HG02852 (cell line): ENCODE results near the gene HDAC4.

Experiments used
- ATAC-seq: cut with Tn5 transposase; IDR thresholded peaks from one replicate; pipeline ENCODE4 v1.9.1; 2021; ENCODE audit warnings: mild to moderate bottlenecking, moderate library complexity; ENCODE audit not compliant: unreplicated experiment

HDAC4 gene

GRCh38 chr2:239429473-239430350, 28.9 kb upstream of the HDAC4 start:
- ATAC-seq: no peak

- no peak for ATAC-seq
Measured at GRCh38 chr2:239425631-239426030, 24.8 kb upstream of the HDAC4 start.

GRCh38 chr2:239424337-239425045, 23.7 kb upstream of the HDAC4 start:
- ATAC-seq: no peak

GRCh38 chr2:239423551-239423950, 22.7 kb upstream of the HDAC4 start:
- ATAC-seq: no peak

- ATAC-seq: no peak
Measured at GRCh38 chr2:239421851-239422250, 21.0 kb upstream of the HDAC4 start.

DNA sequence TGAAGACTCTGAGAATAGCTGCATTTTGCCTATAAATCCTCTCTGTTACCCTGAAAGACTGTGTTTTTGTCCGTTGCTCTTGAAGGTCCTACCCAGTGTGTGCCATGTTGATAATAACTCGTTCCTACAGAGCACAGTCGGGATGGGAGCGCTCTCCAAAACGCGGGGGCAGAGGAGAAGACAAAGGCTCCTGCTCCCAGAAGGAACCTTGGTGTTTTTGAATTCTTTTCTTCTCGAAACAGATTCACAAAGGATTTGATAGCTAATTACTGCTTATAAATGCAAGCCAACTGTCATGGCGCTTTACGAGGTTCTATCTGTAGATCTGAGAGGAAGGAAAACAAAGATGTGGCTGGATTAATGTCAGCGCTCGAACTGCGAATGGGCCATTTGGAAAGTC, 19.3 kb upstream of the HDAC4 start:
- ATAC-seq: no peak

GRCh38 chr2:239418918-239419317, 18.1 kb upstream of the HDAC4 start:
- no peak for ATAC-seq

DNA sequence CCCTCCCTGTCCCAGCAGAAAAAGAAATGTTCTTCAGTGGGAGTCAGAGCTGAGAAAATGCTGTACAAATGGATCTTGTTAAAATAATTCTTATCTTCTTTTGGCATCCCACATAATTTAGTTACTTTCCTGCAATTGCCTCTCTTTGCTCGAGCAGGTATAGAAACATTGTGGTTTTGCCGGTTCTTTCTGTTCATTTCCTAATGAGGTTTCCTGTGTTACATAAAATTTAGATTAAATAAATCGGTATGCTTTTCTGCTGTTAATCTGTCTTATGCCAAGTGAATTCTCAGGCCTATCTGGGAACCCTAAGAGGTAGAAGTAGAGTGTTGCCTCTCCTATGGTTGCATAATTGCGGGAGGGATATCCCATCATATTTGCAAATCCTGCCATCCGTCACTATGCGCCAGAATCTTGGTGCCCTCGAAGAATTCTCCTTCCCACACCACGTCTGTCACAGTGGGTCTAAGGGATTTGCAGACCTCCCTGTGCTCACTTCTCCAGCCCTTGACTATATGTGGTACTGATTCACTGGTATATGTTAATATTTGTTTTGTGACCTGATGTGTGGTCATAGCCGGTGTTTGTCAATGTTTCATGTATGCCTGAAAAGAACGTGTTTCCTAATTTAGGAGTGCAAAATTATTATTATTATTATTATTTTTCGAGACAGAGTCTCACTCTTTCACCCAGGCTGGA, 12.2 kb upstream of the HDAC4 start:
- no peak for ATAC-seq

- no peak for ATAC-seq
Measured at GRCh38 chr2:239411549-239412319, 10.9 kb upstream of the HDAC4 start.

DNA sequence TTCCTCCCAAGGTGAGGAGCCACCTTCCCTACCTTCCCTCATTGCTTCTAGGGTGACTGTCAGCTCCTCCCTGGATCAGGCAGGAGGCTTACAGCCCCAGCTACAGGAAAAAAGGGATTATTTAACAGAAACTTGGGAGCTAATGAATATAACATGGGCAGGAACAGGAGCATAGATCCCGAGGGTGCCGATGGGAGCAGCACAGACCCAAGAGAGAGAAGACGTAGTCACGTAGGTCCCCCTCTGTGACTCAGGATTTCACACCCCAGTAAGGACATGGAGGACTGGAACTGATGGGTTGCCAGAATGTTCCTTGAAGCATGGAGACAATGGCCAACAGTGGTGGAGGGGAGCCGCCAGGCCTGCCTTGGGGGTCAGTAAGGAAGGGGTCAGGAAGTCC, 10.3 kb upstream of the HDAC4 start:
- ATAC-seq: no peak

DNA sequence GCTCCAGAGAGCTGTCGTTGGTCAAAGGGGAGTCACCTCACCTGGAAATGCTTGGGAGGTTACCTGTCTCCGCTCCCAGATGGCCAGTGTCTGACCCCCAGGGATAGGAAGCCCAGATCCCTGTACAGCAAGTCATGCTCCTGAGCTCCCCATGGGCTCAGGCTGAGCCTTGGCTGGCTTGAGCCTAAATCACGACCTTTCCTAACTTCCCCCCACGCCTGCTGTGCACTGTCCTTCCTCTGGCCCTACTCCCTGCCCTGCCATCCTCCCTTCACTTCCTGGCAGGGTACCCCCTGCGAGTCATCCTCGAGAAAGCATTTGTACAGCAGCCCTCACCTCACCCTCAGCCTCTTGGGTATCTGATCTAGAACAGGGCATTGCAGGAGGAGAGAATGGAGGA, 9.2 kb upstream of the HDAC4 start:
- ATAC-seq: no peak

DNA sequence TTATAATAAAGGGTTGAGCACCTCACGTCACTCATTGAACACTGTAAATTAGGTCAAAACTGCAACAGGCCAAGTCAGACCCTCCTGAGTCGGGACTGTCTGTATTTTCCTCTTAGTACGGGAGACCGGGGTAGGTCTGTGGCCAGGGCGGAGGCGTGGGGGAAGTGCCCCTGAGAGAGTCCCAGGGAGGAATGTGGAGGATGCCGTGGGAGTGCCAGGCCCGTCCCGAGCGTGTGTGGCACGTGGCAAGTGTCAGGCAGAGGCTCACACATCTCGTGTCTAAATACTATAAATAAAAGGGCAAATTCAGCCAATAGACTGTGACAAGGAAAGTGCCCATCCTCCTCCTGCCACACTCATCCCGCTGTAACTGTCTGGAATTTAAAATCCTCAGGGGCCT, 6.3 kb upstream of the HDAC4 start:
- no peak for ATAC-seq

GRCh38 chr2:239406316-239406995, 5.6 kb upstream of the HDAC4 start:
- no peak for ATAC-seq

DNA sequence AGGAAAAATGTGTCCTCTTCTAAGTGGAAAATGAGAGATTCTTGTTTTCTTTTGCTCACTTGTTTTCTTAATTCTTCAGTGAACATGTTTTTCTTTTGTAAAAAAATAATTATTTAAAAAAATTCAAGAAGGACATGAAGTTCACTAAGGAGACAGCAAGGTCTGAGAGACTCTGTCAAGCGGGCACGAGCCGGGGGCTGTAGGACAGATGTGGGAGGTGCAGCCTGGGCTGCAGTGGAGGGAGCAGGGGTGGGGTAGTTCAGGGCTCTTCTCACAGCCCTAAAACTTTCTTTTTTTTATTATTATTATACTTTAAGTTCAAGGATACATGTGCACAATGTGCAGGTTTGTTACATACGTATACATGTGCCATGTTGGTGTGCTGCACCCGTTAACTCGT, 4.3 kb upstream of the HDAC4 start:
- ATAC-seq: no peak

GRCh38 chr2:239402666-239403065, 1.8 kb upstream of the HDAC4 start:
- ATAC-seq: no peak

DNA sequence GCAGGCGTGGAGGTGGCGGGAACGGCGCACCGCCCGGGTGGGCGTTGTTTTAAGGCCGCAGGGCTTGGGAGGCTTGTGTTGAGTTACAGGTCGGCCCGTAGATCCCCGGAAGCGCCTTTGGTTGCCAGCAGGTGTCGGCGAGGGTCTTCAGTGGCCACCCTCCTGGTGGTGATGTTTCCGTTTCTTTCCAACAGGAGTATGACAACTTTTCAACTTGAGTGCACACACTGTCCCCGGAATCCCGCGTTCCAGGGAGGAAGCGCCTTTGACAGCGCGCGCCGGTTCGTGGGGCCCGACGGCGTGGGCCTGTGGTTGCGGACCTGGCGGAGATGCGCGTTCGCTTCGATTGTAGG, 1.0 kb upstream of the HDAC4 start:
- ATAC-seq: peak; percentile 2

- ATAC-seq: peak; percentile 88
Measured at GRCh38 chr2:239401067-239401880, 454 bp upstream of the HDAC4 start.

GRCh38 chr2:239399921-239400595, 762 bp downstream of the HDAC4 start:
- ATAC-seq: no peak

DNA sequence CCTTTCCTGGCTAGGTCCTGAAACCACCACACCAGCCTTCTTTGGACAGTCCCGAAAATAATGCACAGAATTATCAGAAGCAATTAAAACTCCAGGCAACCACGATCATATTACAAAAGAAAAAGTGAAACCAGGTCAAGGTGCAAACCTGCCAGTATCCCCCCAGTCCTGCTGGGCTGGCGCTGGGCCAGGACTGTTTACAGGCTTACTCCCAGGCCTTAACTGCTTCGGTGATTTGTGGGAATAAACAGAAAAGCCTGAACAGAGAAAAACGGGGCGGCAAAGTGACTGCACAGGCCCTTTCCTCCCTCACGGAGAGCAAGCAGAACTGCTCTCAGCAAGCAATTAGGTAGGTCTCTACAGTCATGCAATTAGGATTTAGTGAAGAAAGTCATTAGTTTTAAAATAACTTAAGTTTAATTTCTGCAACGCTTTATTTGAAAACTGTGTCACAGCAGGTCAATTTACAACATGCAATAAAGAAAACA, 1.3 kb downstream of the HDAC4 start:
- no peak for ATAC-seq
